CD4-positive, alpha-beta T cell (primary cell): ENCODE results near the gene KCNJ6. TPM values are rescaled to one million over a fixed set of nuclear protein-coding genes. Genes with fewer than 3 reads are reported as not detected.

ENCODE experiments used
- ATAC-seq: fragments of 200-7000 bp; cut with Tn5 transposase; one replicate; pipeline ENCODE4 v1.10.0; 2022; ENCODE audit warnings: mild to moderate bottlenecking; ENCODE audit not compliant: poor library complexity
- CTCF ChIA-PET: fragments of 350-600 bp; sonication (Branson Sonifier 250); formaldehyde crosslinking; loops from one replicate; lab custom pipeline; 2021; ENCODE audit warnings: antibody characterized with exemption, inconsistent platforms; lab: Charles Lee
- POLR2A ChIA-PET: fragments of 350-600 bp; sonication (Branson Sonifier 250); formaldehyde crosslinking; loops from one replicate; lab custom pipeline; 2021; ENCODE audit warnings: antibody characterized with exemption, inconsistent platforms; lab: Charles Lee
- DNase-seq, 14 experiments: peaks; one replicate each; pipeline ENCODE4 v3.0.0-alpha.2; 2013 to 2020; ENCODE audit warnings: mixed read lengths in 2 of 14
- H3K27ac ChIP-seq, 2 donors: one replicate each; pipeline versions ENCODE4 v1.5.1 to v1.7.0; 2013; ENCODE audit warnings: low read length in 2 of 2, low read depth in 1 of 2, mild to moderate bottlenecking in 1 of 2
- H3K27me3 ChIP-seq, 2 experiments: 1 replicate in 1 of 2; 2 replicates in 1 of 2; pipeline versions ENCODE4 v1.6.1 to v1.7.0; 2013; ENCODE audit warnings: low read length in 2 of 2, control low read depth in 1 of 2, mild to moderate bottlenecking in 1 of 2, moderate library complexity in 1 of 2; ENCODE audit not compliant: insufficient read depth in 2 of 2, control insufficient read depth in 1 of 2
- H3K36me3 ChIP-seq: one replicate; pipeline ENCODE4 v1.6.1; 2013; ENCODE audit warnings: low read length, control low read depth; ENCODE audit not compliant: insufficient read depth
- H3K4me1 ChIP-seq: one replicate; pipeline ENCODE4 v1.6.1; 2013; ENCODE audit warnings: low read length, control low read depth; ENCODE audit not compliant: insufficient read depth
- H3K4me3 ChIP-seq: one replicate; pipeline ENCODE4 v1.5.1; 2013; ENCODE audit warnings: mild to moderate bottlenecking, low read length, moderate library complexity
- H3K9me3 ChIP-seq, 2 experiments: 1 replicate in 1 of 2; 2 replicates in 1 of 2; pipeline versions ENCODE4 v1.6.1 to v1.7.0; 2013; ENCODE audit warnings: low read length in 2 of 2, mild to moderate bottlenecking in 2 of 2, control low read depth in 1 of 2, moderate library complexity in 1 of 2; ENCODE audit not compliant: control insufficient read depth in 1 of 2, insufficient read depth in 1 of 2
- H3K27ac Mint-ChIP-seq: one replicate; pipeline ENCODE4 v1.8.0; 2020; ENCODE audit warnings: mixed read lengths
- H3K27me3 Mint-ChIP-seq: one replicate; pipeline ENCODE4 v1.8.0; 2021; ENCODE audit warnings: mixed read lengths
- H3K36me3 Mint-ChIP-seq: one replicate; pipeline ENCODE4 v1.8.0; 2021; ENCODE audit warnings: low read depth, mixed read lengths
- H3K4me1 Mint-ChIP-seq: one replicate; pipeline ENCODE4 v1.8.0; 2021; ENCODE audit warnings: low read depth, mixed read lengths
- H3K4me3 Mint-ChIP-seq: one replicate; pipeline ENCODE4 v1.8.0; 2020; ENCODE audit warnings: mild to moderate bottlenecking, mixed read lengths
- H3K9me3 Mint-ChIP-seq: one replicate; pipeline ENCODE4 v1.8.0; 2020; ENCODE audit warnings: mixed read lengths
- CTCF ChIP-seq: fragments of 200-600 bp; IDR thresholded peaks from one replicate; pipeline ENCODE4 v1.8.0; 2022; ENCODE audit warnings: antibody characterized with exemption, mild to moderate bottlenecking
- intact Hi-C, 2 experiments: fragments of 100-400 bp; cut with DNase I in 1 of 2; cut with micrococcal nuclease in 1 of 2; formaldehyde crosslinking; loops; one replicate each; pipeline versions ENCODE4 v1.15.1 to v1.9.0; 2023 to 2025; cut with DNase I, micrococcal nuclease
- total RNA-seq, 174 experiments: library from RNA in 2 of 174; stranded (reverse) in 2 of 174; gene quantifications; one replicate each; pipeline ENCODE4 v1.2.3 and lab custom pipeline; 2021 to 2026

Gene KCNJ6
- total RNA-seq, 2 experiments from 2014 or later: not detected

- intact Hi-C loops: loop anchor here in 1 of 2 experiments (1.0 kb wide), 1 partner anchor 681 kb away; no protein-coding TSS in a partner anchor
These were observed 241.0 kb downstream of the KCNJ6 start for GRCh38 chr21:37675202-37675801.

DNA sequence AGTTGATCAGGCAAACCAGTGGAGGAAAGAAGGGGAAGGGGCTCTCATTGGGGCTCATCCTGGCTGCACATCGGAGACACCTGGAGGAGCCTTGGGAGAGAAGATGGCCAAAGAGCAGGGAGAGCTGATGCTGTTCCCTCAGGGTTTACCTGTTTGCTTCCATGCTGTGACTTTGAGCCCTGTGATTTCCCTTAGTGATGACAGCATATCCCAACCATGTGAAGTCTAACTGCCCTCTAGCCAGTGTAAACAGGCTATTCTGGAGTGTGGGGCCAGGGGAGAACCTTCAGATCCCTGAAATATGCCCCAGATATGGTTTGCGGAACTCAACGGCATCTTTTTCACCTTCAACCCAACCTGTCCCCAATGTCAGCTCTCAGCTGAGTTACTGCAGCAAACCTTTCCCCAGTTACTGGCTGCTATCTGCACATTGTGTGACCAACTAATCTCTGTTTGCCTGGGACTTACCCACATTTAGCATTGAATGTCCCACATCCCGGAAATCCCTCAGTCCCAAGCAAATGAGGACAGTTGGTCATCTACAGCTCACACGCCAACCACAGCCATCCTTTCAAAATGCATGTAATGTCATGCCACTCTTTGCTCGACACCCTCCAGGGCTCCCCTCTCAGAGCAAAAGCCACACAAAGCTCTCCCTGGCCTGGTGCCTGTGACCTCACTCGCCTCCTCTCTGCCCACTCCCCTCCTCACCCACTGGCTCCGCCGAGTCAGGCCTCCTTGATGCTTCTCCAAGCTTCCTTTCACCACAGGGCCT is 242.3 kb downstream of the KCNJ6 start:
- Histone ChIP-seq H3K4me1 (peaks cover 7% of the 10 kb centered on the region), H3K9me3 (peaks cover 0 to 6% of the 10 kb centered on the region in 2 experiments), H3K27ac (no peak overlapping the region), H3K4me3 (no peak overlapping the region), H3K27me3 (peaks cover 15 to 16% of the 10 kb centered on the region in 2 experiments), H3K36me3 (no peaks in the 10 kb centered on the region)
- intact Hi-C loops: no loop called here
- Mint-ChIP-seq H3K27me3 (peaks cover 47% of the 10 kb centered on the region), H3K27ac (no peak overlapping the region), H3K4me1 (no peaks in the 10 kb centered on the region), H3K4me3 (no peak overlapping the region), H3K9me3 (peaks cover 2% of the 10 kb centered on the region), H3K36me3 (no peaks in the 10 kb centered on the region)
- POLR2A ChIA-PET: no interaction called here
- no peak for TF ChIP-seq CTCF
- CTCF ChIA-PET: no interaction called here
- DNase-seq (no peak), ATAC-seq (no peak)

More at GRCh38 chr21:37675202-37675801, 241.0 kb downstream of the KCNJ6 start:
- Histone ChIP-seq H3K4me3 (no peak overlapping the region), H3K36me3 (no peaks in the 10 kb centered on the region), H3K27ac (no peak overlapping the region), H3K9me3 (peaks cover 0 to 6% of the 10 kb centered on the region in 2 experiments), H3K27me3 (peaks cover 15 to 16% of the 10 kb centered on the region in 2 experiments), H3K4me1 (peaks cover 7% of the 10 kb centered on the region)
- ChIA-PET POLR2A (no interaction called here), CTCF (interaction anchor here (1.0 kb wide), 1 partner anchor 18 kb away, joined by 3 read pairs; no protein-coding TSS in a partner anchor)
- Mint-ChIP-seq H3K9me3 (peaks cover 2% of the 10 kb centered on the region), H3K27ac (no peak overlapping the region), H3K36me3 (no peaks in the 10 kb centered on the region), H3K4me3 (no peak overlapping the region), H3K4me1 (no peaks in the 10 kb centered on the region), H3K27me3 (peaks cover 47% of the 10 kb centered on the region)
- DNase-seq (peak; percentile 22 to 73 (median 41)), ATAC-seq (peak; percentile 56)
- peak; percentile 86 for TF ChIP-seq CTCF

GRCh38 chr21:37671381-37671780 is 244.9 kb downstream of the KCNJ6 start:
- Mint-ChIP-seq H3K27ac (no peak overlapping the region), H3K9me3 (no peaks in the 10 kb centered on the region), H3K4me1 (no peaks in the 10 kb centered on the region), H3K36me3 (no peaks in the 10 kb centered on the region), H3K4me3 (no peak overlapping the region), H3K27me3 (peaks cover 33% of the 10 kb centered on the region)
- H3K4me3 ChIP-seq: no peak overlapping the region
- no peak overlapping the region for H3K27ac ChIP-seq
- intact Hi-C loops: no loop called here
- no peak for TF ChIP-seq CTCF
- H3K27me3 ChIP-seq: peaks cover 15 to 16% of the 10 kb centered on the region in 2 experiments
- ChIA-PET POLR2A (no interaction called here), CTCF (no interaction called here)
- no peak for ATAC-seq
- no peak for DNase-seq
- H3K36me3 ChIP-seq: no peaks in the 10 kb centered on the region
- peaks cover 0 to 6% of the 10 kb centered on the region in 2 experiments for H3K9me3 ChIP-seq
- H3K4me1 ChIP-seq: peaks cover 7% of the 10 kb centered on the region
